Liver (tissue), 3 donors: ENCODE measurements around the gene MAMDC4.

Experiments
- HNF4A ChIP-seq, 2 donors: conservative IDR thresholded peaks; 2 replicates each; pipeline ENCODE4 v1.6.1; 2016; ENCODE audit warnings: antibody characterized with exemption in 2 of 2, mild to moderate bottlenecking in 2 of 2
- RAD21 ChIP-seq, 2 donors: IDR thresholded peaks; 2 replicates each; pipeline ENCODE4 v1.6.1; 2016; ENCODE audit warnings: antibody characterized with exemption in 2 of 2, mild to moderate bottlenecking in 2 of 2
- YY1 ChIP-seq: IDR thresholded peaks from 2 replicates; pipeline ENCODE4 v1.6.1; 2016; ENCODE audit warnings: antibody characterized with exemption, mild to moderate bottlenecking
- TF ChIP-seq, protein P1 (sequence below): fragments of 150-350 bp; IDR thresholded peaks from 2 replicates; pipeline ENCODE4 v1.5.1; 2017; ENCODE audit warnings: improper control_type of control experiment, low read depth, low read length; ENCODE audit not compliant: missing input control
- donor health status: healthy.
- donor health status: healthy.

DNA sequence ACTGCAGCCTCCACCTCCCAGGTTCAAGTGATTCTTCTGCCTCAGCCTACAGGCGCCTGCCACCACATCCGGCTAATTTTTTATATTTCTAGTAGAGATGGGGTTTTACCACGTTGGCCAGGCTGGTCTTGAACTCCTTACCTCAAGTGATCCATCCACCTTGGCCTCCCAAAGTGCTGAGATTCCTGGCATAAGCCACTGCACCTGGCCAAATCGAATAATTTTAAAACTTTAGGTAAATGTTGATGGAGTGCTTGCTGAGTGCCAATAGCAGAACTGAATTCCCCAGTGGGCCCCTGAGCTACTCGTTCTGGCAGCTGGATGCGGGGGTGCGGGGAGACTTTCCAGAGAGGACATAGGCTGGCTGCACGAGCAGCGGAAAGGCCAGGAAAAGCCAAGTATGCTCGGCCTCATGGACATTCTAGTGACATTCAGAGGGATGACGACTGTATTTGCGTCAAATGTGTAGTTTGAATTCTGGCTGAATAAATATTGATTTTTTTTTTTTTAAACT lies 51.0 kb downstream of the MAMDC4 start:
- TF ChIP-seq, protein P1, sequence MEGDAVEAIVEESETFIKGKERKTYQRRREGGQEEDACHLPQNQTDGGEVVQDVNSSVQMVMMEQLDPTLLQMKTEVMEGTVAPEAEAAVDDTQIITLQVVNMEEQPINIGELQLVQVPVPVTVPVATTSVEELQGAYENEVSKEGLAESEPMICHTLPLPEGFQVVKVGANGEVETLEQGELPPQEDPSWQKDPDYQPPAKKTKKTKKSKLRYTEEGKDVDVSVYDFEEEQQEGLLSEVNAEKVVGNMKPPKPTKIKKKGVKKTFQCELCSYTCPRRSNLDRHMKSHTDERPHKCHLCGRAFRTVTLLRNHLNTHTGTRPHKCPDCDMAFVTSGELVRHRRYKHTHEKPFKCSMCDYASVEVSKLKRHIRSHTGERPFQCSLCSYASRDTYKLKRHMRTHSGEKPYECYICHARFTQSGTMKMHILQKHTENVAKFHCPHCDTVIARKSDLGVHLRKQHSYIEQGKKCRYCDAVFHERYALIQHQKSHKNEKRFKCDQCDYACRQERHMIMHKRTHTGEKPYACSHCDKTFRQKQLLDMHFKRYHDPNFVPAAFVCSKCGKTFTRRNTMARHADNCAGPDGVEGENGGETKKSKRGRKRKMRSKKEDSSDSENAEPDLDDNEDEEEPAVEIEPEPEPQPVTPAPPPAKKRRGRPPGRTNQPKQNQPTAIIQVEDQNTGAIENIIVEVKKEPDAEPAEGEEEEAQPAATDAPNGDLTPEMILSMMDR, result no peak
- TF ChIP-seq HNF4A (conservative IDR thresholded peaks at IDR 0.05) (peak in 1 of 2 donors; percentile 19), YY1 (peak; percentile 31), RAD21 (IDR thresholded peaks at IDR 0.05) (no peak)
